HG02642 (cell line): ENCODE data around the gene LONP1.
"Not testable (repeated sequence)": the region's sequence is repeated elsewhere in the genome, so short reads cannot be mapped to it uniquely, and the experiment has no call there.

Source experiments
- ATAC-seq: cut with Tn5 transposase; IDR thresholded peaks from one replicate; pipeline ENCODE4 v1.9.1; 2021; ENCODE audit warnings: mild to moderate bottlenecking; ENCODE audit not compliant: unreplicated experiment, poor library complexity

LONP1 gene

DNA sequence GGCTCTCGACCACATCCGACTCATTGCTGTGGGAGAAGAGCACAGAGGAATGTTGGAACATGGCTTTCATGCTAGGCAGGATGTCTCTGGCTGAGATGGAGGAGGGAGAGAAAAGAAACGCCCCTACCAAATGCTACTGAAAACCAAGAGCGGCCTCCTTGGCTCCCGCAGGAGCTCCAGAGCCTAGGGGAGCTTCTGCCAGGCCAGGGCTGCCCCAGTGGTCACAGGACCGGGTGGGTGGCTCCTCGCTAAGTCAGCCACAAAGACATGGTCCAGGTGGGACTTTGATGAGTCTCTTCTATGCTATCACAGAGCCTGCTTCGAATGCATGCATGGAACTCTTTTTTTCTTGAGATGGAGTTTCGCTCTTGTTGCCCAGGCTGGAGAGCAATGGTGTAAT is 6.7 kb downstream of the LONP1 start:
- no peak for ATAC-seq

DNA sequence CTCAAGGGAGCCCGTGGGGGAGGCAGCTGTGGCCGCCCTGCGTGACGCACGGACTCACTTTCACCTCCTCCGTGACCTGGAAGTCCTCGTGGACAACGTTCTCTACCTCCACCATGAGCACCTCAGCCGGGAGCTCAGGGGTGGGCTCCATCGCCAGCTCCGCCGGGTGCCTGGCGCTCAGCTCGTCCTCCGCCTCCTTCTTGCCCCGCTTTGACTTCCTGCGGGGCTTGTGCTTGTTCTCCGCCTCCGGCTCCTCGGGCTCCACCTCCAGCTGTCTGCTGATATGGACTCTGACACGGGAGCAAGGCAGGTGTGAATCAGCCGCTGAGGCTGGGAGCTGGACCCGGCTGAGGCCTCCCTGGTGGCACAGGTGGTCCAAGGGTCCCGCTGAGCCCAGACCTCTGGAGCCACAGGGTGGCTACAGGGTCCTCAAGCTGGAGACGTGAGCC is 8.2 kb downstream of the LONP1 start:
- no peak for ATAC-seq

DNA sequence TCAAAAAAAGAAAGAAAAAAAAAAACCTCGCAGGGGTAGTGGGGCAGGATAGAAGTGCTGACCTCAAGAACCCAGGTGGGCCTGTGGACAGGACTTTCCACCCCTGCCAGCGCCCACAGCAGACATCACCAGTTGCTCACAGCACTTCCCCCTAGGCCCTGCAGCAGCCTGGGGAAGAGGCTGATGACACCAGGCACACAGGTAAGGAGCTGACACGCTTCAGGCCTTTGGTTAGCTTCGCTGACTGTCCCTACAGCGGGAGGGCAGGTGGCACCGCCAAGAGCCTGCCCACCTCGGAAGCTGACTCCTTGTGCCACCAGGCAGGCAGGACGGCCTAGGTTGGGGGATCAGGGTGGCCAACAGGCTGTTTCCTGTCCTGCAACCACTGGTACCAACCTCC is 8.9 kb downstream of the LONP1 start:
- no peak for ATAC-seq

DNA sequence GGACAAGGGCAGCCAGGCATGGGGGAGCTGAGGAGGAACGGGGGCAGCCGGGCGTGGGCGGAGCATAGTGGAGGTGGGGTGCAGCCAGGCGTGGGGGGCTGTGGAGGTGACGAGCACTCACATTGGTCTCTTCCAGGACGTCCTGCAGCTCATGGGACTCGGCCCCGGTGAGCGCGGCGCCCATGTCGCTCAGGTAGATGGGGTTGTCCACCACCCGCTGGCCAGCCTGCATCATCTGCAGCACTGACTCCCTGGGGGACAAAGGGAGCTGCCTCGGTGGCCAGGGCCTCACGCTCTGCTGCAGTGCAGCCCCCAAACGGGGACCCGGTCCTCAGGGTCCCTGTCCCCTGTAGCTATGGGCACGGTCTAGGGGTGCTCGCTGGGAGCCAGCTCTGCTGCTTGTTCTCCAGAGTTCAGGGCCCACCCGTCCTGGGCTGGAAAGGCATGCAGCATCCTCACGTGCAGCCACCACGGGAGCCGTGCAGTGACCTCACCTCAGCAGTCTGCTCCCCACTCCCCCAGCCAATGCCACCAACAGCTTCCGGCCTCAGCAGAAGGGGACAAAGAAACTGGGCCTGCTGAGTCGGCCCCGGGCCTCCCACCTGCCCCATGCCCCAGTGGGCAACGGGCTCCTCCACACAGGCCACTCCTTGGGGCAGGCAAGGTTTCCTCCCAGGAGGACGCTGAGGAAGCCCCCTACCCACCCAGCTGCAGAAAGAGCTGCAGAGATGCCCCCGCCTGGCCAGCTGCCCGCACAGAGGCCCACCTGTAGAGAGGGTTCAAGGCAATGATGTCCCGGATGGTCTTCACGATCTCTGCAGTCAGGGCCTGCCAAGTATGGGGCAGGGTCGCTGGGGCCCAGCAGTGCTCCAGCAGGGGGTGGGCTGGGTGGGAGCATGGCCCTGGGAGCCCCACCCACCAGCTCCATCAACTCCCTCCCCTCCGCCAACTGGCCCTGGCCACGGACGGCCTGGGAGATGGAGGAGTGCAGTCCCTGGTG is 12.1 kb downstream of the LONP1 start:
- ATAC-seq = no peak

DNA sequence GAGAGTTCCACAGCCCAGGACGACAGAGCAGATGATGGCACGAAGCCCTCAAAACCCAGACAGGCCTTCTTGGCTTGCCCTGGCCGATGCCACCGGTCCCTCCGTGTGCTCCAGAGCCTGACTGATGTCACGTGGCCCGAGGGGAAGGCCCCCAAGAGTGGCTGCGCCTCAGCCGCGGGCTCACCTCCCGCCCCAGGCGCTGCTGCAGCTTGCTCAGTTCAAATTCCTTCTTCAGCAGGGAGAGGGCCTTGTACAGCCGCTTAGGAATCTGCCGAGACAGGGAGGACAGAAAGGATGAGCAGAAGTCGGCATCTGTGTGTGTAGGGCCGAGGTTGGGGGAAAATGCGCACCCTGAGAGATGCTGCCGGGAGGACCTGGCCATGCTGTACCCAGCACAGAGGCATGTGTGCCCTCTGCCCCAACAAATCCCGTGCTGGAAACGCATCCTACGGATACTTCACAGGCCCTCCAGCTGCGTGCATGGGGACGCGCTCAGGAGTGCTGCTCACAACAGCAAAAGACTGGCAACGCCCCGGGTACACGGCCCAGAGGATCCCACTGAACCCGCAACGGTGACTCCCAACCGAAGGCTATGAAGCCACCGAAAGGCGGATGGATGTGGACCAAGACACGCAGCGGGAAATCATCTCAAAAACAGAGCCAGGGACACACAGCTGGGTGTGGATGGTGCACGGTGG is 12.9 kb downstream of the LONP1 start:
- ATAC-seq = no peak

DNA sequence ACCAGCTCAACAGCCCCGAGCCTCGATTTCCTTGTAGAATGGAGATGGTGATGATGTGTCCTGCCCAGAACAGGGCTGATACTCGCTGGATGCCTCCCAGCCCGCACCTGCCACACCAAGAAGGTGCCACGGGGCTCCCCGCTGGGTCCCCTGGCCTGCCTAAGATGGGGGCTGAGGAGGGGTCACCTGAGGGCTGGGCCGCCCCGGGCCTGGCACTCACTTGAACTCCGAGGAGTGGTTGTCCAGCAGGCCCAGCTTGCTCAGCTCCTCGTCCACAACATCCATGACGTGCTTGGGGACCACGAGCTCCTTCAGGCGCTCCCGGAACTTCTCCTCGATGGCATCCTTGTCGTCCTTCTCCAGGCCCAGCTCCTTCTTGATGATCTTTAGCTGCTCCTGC is 14.4 kb downstream of the LONP1 start:
- ATAC-seq = no peak

DNA sequence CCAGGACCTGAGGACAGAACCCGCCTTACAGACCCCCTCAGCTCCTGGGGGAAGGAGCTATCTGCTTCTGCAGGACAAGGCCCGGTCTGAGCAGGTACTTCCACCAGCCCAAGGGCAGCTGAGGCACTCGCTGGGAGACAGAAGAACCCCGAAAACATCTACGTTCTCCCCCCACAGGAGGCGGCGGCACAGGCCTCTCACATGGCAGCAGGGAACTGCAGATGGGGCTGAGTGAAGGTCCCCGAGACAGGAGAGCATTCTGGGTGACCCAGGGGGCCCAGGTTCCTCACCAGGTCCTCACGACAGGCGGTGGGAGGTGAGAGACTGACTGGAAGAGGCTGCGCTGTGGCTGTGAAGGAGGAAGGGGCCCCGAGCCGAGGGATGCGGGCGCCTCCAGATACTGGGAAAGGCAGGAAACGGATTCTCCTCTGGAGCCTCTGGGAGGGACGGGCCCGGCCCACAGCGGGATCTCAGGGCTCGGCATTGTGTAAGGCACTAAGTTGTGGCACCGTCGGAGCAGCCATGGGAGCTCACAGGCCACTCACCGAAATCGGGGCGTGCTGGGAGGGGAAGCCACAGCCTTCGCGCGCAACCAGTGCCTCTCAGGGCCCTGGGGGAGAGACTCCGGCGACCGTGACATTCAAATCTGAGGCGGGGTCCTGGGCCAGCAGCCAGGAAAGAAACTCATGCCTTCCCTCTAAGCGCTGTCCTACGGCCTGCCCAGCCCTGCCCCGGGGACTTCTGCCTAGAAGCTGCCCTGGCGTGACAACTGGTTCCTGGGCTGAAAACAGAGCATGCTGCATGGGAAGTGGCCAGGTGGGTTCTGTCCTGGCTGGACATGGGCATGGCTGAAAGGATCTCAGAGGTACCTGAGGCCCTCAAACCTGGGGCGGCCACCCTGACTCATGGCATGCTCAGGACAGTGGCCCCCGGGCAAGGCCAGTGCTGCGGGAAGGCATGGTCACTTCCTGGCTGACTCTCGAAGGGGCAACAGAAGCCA is 15.8 kb downstream of the LONP1 start:
- no peak for ATAC-seq

DNA sequence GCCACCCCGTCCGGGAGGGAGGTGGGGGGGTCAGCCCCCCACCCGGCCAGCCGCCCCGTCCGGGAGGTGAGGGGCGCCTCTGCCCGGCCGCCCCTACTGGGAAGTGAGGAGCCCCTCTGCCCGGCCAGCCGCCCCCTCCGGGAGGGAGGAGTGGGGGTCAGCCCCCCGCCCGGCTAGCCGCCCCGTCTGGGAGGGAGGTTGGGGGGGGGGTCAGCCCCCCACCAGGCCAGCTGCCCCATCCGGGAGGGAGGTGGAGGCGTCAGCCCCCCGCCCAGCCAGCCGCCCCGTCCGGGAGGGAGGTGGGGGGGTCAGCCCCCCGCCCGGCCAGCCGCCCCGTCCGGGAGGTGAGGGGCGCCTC is 17.9 kb downstream of the LONP1 start:
- ATAC-seq = not testable (repeated sequence)

DNA sequence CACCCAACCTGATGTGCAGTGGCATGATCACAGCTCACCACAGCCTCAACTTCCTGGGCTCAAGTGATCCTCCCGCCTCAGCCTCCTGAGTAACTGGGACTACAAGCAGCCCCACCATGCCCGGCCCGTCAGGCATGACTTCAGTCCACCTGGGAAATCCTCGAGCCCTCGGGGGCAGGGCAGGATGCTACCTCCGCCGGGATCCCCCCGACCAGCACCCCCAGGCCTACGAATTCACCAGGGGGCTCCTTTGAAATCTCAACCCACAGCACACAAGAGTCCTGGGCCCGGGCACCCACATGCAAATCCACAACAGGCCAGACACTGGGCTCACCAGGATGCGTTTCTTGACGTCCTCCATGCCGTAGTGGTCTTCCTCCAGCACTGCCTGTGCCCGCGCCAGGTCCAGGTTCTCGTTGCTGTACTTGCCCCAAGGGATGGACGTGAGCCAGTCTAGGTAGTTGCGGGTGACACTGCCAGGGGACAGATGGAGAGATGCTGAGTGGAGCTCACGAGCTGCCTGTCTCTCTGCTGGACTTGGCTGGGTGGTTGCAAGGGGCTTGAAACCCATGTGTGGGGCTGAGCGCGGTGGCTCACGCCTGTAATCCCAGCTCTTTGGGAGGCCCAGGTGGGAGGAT is 19.4 kb downstream of the LONP1 start:
- ATAC-seq = no peak

DNA sequence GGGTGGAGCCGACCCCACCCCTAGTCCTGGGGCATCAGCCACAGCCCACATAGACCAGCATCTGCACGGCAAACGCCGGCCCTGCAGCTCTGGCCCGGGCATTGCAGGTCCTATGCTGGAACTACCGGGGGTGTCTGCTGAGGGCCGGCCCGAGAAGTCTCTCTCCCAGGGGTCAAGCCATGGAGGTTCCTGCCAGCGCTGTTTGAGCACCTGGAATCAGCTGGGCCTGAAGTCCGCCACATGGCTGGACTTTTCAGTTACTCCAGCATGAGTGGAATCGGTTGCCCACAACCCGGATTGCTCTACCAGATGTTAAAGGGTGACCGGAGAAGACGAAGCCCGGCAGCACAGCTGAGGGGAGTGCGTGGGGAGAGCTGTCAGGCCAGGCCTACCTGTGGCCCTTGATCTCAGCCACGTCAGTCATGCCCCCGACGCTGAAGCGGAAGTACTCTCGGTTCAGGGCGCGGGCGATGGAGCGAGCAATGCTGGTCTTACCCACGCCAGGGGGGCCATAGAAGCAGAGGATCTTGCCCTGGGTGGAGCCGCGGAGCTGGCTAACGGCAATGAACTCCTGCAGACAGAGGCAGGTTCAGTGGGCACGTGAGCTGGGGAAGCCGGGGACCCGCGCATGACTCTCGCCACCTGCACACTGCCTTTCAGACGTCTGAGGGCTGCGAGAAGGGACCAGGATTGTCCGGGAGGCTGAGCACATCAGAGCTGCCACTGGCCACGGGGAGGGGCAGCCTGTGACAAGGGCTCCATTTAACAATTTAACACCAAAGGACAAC is 21.1 kb downstream of the LONP1 start:
- no peak for ATAC-seq

DNA sequence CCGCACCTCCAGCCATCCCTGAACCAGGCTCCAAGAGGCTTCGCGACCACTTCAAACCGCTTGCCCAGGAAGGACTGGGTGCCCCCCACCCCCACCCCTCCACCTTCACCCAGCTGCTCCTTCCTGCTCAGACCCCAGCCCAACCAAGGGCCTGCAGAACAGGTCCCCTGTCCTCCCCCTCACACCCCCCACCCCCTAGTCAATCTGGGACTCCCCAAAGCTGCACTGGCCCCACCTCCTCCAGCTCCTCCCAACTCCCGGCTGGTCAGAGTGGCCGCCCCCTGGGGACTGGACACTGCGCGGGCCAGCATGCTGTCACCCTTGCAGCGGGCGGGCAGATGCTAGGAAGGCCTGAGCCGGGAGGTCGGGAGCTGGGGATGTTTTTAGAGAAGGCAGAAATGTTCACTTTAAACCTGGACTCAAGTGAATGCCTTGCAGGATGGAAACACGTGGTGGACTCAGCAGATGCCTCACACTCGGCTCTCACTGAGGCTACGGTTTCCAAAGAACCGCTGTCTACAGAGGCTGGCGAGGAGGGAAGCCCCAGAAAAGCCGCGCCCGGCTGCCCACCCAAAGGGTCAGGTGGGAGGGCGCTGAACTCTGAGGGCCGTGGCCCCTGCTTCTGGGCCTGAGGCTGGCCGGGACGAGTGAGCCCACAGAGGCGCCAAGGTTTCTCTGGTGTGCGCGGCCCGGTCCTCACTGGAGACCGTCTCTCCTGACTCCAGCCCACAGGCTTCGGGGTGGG is 21.9 kb downstream of the LONP1 start:
- ATAC-seq = no peak

DNA sequence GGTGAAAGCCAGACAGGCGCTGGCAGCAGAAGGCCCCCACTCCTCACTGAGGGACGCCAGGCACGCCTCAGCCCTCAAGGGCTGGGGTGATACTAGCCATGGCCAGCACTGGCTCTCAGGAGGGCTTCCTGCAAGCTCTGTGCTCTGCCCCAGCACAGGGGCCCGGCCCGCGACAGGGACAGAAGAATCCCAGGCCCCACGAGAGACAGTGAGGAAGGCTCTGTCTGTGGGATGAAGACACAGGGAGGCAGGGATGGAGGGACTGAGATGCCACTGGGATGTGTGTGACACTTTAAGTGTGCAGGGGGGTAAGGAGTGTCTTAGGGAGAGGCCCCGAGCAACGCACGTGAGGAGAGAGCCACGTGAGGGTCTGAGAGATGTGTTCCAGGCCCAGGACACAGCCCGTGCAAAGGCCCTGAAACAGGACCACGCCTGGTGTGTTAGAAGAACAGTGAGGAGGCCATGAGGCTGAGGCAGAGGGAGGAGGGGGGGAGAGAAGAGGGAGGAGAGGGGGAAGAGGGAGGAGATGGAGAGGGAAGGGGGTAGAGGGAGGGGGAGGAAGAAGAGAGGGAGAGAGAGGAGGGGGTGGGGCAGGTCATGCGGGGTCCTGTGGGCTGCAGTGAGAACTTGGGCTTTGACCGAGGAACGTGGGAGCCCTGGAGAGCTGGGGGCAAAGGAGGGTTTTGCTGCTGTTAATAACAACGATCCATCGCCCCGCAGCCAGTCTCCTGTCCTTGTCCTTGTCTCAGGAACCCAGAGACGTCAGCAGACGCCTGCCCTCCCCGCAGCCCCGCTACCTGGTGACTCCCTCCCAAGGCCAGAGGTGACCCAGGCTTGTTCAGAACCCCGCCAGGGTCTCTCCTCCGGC is 22.7 kb downstream of the LONP1 start:
- no peak for ATAC-seq

DNA sequence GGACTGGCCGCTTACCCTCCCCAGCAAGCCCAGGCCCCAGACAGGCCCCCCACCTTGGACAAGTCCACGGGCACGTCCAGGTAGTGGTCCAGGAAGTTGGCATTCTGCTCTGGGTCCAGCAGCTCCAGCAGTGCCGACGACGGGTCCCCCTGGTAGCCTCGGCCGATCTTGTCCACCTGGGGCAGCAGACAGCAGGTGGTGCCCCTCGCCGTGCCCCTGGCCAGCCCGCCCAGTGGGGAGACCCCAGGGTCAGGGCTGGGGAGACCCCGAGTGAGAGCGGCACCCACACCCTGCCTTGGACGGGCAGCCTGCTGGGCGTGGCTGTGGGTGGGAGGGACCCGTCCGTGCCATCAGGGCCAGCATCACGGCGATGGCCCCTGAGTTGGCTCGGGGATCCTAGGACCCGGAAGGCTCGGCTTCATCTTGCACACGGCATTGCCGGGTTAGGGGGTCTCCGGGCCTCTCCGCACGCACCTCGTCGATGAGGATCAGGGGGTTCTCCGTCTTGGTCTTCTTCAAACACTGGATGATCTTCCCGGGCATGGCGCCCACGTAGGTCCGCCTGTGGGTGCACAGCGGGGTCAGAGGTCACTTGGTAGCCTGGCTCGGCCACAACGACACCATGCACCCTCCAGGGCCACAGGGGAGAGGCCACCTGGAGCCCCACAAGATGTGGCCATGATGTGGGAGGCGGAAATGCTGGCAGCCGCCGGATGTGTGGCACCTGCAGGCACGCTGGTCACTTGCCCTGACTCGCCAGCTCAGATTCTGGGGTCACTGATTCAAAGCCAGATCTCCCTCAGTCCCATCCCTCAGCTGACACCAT is 23.5 kb downstream of the LONP1 start:
- ATAC-seq = no peak

DNA sequence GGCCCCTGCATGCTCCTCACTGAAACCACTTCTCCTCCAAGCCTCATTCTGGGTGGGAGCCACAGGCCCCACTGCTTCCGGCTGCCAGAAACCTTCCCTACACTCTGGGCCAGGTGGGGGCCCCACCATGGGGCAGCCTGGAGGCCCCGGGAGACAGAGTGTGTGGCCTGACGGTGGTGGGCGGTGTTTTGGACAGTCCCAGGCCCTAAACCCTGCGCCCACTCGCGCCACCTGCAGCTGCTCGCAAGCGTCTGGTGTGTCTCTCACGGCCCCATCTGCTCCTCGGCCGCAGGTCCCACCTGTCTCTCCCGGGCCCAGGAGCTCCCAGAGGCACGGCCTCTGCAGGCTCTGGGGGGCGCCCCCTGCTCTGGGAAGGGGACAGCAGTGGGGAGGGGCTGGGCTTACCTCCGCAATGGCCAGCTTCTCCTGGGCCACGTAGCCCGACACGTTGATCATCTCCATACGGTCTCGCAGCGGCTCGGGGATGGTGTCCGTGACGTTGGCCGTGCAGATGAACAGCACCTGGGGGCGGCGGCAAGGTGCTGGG is 24.2 kb downstream of the LONP1 start:
- no peak for ATAC-seq

DNA sequence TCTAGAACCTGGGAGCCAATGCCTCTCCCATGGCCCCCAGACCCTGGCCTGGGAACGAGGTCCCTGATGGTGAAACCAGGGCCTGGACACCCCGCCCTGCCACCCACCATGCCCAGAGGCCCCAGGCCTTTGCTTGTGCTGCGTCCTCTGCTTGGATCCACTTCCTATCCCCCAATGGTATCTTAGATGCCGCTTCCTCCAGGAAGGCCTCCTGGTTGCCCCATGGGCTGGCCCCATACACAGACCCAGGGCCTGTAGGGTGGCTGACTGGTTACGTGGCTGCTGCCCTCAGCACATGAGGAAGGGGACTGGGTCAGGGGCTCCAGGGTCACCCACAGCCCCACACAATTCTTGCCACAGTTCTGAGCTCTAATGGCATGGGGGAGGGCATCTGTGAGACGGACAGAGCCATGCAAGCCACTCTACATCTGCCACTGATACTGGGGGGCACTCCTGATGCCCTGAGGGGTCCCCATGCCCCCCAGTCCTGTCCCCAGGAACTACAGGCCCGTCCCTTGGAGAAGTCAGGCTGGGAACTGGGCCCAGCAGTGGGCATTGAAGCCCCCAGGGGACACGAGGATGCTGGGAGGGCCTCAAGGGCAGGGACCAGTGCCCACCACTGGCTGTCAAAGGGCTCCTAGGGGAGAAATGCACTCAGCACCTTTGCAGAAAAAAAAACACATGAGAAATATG is 24.8 kb downstream of the LONP1 start:
- ATAC-seq = no peak
